Measurements from ENCODE around the gene DGLUCY. TPM values are rescaled to one million over a fixed set of nuclear protein-coding genes. Genes with fewer than 3 reads are reported as not detected.
A peak's percentile ranks its signal among the peaks of the same experiment; 100 is the strongest.
"Not testable (repeated sequence)": the region's sequence is repeated elsewhere in the genome, so short reads cannot be mapped to it uniquely, and the experiment has no call there.

DGLUCY gene
- total and polyA plus RNA-seq, 2 experiments from 2014 or later = 82.7 to 90.0 TPM

- Histone ChIP-seq H3K27ac (no peak overlapping the region), H3K4me1 (ENCODE audit: low read depth) (no peaks in the 10 kb centered on the region), H3K36me3 (no peaks in the 10 kb centered on the region), H3K9me3 (ENCODE audit: low read depth) (no peaks in the 10 kb centered on the region), H3K4me3 (no peak overlapping the region), H3K27me3 (peaks cover 30% of the 10 kb centered on the region)
- no peak for DNase-seq (ENCODE audit: low read depth in 1 of 2, low spot score in 1 of 2)
- no peak for TF ChIP-seq CTCF (IDR thresholded peaks at IDR 0.05; ENCODE audit: low read depth, low read length)
Measured at GRCh38 chr14:91263329-91263728, 149.5 kb downstream of the DGLUCY start.

GRCh38 chr14:91264151-91265150, 150.6 kb downstream of the DGLUCY start:
- Histone ChIP-seq H3K36me3 (no peaks in the 10 kb centered on the region), H3K4me1 (ENCODE audit: low read depth) (no peaks in the 10 kb centered on the region), H3K4me3 (no peak overlapping the region), H3K27me3 (peaks cover 30% of the 10 kb centered on the region), H3K27ac (no peak overlapping the region), H3K9me3 (ENCODE audit: low read depth) (no peaks in the 10 kb centered on the region)
- peak; percentile 13 to 29 for DNase-seq (ENCODE audit: low read depth in 1 of 2, low spot score in 1 of 2)
- TF ChIP-seq CTCF (IDR thresholded peaks at IDR 0.05; ENCODE audit: low read depth, low read length) = no peak

GRCh38 chr14:91265404-91265803, 151.5 kb downstream of the DGLUCY start:
- no peak for DNase-seq (ENCODE audit: low read depth in 1 of 2, low spot score in 1 of 2)
- H3K9me3 ChIP-seq (ENCODE audit: low read depth) = no peaks in the 10 kb centered on the region
- no peak for TF ChIP-seq CTCF (IDR thresholded peaks at IDR 0.05; ENCODE audit: low read depth, low read length)
- H3K27ac ChIP-seq = no peak overlapping the region
- H3K4me1 ChIP-seq (ENCODE audit: low read depth) = no peaks in the 10 kb centered on the region
- peaks cover 30% of the 10 kb centered on the region for H3K27me3 ChIP-seq
- no peak overlapping the region for H3K4me3 ChIP-seq
- H3K36me3 ChIP-seq = no peaks in the 10 kb centered on the region

GRCh38 chr14:91266276-91266675, 152.4 kb downstream of the DGLUCY start:
- H3K27ac ChIP-seq; H3K4me1 ChIP-seq (ENCODE audit: low read depth); DNase-seq (ENCODE audit: low read depth in 1 of 2, low spot score in 1 of 2); H3K9me3 ChIP-seq (ENCODE audit: low read depth); H3K4me3 ChIP-seq; H3K36me3 ChIP-seq: not testable (repeated sequence)
- peaks cover 30% of the 10 kb centered on the region for H3K27me3 ChIP-seq

- no peaks in the 10 kb centered on the region for H3K4me1 ChIP-seq (ENCODE audit: low read depth)
- peaks cover 30% of the 10 kb centered on the region for H3K27me3 ChIP-seq
- H3K36me3 ChIP-seq = no peaks in the 10 kb centered on the region
- H3K27ac ChIP-seq = no peak overlapping the region
- no peaks in the 10 kb centered on the region for H3K9me3 ChIP-seq (ENCODE audit: low read depth)
- no peak overlapping the region for H3K4me3 ChIP-seq
- no peak for DNase-seq (ENCODE audit: low read depth in 1 of 2, low spot score in 1 of 2)
- no peak for TF ChIP-seq CTCF (IDR thresholded peaks at IDR 0.05; ENCODE audit: low read depth, low read length)
Measured at GRCh38 chr14:91267965-91268437, 154.1 kb downstream of the DGLUCY start.
